GM19467 (cell line): ENCODE data around the gene SCAMP2.

Experiments
- ATAC-seq: cut with Tn5 transposase; IDR thresholded peaks from one replicate; pipeline ENCODE4 v1.9.1; 2021; ENCODE audit warnings: mild to moderate bottlenecking, moderate library complexity; ENCODE audit not compliant: unreplicated experiment

Gene SCAMP2

DNA sequence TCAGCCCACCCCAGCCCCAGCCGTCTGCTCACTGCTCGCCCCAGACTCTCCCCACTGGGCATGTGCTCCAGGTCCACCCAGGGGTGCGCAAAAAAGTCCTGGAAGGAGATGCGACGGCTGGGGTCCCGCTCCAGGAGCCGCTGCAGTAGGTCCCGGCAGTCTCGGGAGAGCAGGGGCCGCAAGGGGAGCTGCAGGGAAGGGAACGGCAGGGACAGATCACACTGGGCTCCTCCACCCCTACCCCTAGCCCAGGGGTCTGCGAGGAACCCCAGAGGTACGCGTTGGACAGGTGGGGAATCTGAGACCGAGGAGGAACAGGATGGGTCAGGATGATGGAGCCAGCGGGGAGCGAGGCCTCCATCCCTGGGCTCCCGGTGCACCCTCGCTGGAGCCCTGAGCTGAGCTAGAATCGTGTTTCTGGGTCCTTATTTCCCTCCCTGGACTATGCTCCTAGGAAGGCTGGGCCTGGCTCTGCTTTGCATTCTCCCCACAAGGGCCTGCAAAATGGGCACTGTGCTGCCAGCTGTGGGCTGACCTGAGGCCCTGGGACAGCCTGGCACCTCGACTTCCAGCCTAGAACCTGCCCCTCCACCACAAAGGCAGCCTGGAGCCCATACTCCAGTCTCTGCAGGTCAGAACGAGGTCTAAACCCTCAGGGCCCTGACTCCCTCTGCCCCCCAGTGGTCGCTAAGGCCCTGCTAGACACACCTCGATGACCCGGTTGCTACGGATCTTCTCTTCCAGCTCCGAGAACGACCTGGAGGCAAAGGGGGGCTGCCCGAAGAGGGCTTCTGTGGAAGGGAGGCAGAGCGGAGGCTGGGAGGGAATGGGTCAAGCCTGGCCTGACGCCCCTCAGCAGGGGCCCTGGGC, 33.4 kb downstream of the SCAMP2 start:
- no peak for ATAC-seq

DNA sequence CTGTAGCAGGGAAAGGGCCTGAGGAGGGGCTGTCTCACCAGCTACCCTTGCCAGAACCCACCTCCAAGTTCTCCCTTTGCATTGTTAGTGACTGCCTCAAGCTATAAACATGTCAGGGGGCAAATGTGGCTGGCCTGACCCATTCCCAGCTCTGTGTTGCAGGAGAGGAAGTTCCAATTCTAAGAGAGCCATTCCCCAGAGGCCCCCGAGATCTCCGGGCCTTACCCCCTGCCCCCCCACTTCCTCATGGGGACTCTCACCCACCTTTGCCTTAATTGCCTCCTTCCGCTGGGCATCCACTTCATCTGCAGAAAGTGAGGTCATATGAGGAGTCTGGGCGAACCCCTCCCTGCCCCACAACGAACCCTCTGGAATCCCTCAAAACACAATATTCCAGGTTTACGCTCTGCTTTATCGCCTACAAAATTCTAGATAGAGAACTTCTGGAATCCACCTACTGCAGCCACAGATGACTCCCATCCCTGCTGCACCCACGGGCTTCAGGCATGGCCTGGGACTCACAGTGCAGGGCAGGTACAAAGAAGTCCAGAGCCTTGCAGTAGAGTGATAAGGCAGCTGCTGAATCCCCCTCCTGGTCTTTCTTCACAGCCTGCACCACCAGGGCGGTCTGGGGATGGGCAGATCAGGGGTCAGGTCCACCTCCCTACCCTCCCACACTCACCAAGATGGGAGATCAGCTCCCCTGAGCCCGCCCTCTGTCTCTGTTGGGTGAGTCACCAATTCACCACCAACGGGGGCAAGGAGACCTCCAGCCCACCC, 34.2 kb downstream of the SCAMP2 start:
- no peak for ATAC-seq

DNA sequence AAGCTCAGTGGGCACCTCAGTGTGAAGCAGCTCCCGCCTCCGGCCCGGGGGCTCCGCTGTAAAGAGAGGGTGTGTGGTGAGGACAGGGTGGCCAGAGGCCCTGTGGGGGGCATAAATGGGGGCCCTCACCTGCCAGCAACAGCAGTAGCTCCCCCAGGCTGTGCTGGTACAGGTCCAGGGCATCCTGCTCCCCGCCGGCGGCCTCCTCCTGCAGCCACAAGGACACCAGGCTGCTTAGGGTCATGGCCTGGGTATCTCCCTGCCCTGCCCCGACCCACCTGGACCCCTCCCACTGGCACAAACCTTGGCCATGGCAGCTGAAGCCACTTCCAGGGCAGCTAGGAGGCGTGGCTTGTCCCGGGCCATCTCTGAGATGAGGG, 35.0 kb downstream of the SCAMP2 start:
- no peak for ATAC-seq

DNA sequence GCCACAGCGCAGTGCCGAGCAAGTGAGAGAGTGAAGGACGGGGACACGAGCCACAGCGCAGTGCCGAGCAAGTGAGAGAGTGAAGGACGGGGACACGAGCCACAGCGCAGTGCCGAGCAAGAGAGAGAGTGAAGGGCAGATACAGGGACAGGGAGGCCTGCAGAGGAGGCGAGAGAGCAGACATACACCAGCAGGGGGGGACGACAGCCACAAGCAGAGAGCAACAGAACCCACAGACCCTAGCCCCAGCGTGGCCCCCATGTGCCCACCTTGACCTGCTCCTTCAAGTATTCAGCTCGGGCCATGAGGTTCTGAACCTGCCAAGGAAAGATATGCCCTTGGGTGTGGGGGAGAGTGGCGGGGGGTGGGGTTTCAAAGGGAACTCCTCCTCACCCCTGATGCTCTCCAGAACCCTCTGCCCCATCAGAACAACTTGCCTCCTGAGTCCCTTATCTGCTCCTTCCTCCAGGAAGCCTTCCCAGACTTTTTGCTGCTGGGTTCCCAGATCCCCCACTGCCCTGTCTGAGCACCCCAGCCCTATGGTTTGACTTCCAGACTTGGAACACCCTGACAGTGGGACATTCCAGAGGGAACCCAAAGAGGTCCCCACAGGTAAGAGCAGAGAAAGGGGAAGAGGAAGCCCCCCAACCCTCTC, 35.6 kb downstream of the SCAMP2 start:
- no peak for ATAC-seq

DNA sequence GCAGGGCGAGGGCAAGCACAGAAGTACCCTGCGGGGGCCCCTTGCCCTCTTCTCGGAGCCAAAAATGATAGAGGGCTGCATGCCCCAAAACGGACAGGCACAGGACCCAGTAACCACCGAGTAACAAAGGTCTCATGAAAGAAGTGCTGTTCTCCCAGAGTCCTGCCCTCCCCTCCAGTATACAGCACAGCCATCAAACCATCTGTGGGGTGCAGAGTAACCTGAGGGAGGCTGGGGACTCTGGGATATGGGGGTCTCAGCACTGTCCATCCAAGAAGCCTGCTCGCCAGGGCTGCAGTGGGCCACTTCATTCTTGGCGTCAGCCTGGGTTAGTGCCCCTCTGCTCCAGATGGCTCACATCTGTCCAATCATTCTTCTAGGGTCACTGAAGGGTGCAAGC, 36.3 kb downstream of the SCAMP2 start:
- ATAC-seq = no peak

DNA sequence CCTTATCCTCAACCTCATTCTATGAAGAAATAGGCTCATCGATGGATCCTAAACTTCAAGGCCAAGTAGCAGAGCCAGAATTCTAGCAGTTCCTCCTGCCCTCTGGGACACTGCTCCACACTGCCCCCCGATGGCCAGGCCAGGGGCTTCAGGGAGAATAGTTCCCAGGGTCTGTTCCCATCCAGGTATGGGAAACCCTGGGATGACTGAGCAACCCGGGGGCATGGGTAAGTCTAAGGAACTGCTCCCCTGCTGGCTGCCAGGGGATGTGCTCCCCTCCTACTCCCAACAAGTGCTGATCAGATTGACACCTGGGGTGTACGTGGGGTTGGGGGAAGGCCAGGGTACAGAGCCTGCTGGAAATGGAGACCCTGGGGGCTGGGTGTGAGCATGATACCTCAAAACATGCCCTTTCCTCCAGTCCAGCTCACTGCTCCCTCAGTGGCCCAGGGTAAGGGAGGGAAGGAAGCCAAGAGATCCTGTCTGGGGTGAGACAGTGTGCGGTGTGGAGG, 37.8 kb downstream of the SCAMP2 start:
- ATAC-seq = no peak

DNA sequence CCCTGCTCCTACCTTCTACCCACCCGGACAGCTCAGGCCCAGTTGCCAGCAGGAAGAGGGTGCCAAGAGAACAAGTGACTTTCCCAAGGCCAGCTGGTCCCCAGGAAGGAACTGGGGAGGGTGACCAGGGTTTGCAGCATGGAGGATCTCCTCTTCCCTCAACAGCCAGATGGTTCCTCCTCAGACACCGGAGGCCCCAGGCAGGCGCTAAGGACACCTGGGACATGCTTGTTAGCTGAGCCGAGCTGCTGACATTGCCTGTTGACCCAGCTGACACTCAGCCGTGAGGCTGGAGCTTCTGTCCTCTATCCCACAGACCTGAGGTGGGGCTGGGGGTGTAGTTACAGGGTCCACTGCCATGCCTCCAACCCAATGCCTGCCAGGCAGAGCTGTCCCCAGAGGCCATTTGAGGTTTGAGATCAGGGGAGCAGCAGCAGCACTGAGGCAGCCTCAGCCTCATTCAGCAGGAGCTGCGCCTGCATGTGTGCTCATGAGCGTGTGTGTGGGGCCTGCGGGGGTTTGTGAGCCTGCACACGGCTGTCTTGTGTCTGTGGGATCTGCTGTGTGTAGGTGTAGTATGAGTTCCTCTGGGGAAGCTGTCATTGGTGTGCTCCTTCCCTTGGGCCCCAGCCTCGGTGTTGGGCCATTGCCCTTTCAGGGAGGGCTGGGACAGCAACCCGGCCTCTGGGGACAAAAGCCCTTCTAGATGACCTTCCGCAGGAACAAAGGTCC, 39.6 kb downstream of the SCAMP2 start:
- no peak for ATAC-seq

DNA sequence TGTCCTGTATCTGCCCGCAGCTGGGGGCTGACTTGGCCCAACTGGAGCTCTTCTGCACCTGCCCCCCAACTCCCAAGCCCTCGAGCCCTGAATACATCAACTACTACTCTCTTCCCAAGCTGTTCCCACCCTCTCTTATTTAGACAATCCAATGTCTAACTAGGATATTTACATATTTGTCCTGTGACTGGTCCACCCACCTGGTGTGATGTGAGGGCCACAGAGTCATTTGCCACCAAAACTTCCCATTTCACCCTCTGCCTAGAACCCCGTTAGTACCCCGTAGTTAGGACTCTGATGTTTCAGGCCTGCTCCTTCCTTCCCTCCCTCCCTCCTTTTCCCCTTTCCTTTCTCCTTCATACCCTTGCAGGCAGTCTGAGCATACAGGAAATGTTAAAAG, 40.3 kb downstream of the SCAMP2 start:
- ATAC-seq = no peak

DNA sequence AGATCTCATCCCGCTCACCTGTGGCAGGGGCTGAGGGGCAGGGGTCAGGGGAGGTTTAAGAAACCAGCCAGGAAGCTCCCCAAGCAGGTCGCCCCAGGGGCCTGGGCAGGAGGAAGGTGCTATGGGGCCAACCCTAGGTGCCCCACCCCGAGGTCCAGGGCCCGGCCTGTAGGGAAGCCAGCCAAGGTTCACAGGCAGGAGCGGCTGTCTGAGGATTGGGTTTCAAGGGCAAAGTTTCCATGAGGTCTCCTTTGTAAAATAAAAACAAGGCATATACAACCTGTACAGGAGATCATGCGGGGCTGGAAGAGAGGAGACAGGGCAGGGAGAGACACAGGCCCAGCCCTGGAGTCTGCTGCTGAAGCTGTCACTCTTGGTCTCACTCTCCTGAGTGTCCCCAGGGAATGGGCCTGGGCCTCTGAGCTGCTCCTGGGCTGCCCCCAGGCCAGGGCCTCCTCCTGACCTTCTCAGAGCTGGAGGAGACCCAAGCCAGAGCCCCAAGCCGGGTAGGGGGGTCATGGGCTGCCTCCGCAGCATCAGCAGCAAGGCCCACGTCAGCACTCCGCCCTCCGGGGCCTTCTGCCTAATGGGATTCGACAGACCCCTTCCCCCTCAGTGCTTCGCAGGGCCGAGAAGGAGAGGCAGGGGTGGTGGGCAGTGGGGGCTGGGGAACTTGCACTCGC, 41.2 kb downstream of the SCAMP2 start:
- no peak for ATAC-seq

DNA sequence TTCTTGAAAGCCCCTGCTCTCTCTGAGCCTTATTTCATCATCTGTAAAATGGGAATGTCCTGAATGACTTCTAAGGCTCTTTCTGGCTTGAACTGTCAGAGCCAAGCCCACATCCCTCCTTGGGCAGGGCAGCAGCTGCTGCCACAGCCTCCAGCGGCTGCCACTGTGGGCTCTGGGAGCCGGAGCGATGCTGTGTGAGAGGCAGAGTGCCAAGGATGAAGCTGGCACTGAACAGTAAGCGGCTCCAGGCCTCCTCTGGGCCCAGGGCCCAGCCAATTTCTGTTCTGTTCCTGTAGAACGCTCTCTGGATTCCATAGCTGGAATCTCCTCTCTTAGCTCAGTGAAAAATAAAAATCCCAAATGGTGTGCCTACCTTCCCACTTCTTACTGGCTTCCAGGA, 42.3 kb downstream of the SCAMP2 start:
- no peak for ATAC-seq

DNA sequence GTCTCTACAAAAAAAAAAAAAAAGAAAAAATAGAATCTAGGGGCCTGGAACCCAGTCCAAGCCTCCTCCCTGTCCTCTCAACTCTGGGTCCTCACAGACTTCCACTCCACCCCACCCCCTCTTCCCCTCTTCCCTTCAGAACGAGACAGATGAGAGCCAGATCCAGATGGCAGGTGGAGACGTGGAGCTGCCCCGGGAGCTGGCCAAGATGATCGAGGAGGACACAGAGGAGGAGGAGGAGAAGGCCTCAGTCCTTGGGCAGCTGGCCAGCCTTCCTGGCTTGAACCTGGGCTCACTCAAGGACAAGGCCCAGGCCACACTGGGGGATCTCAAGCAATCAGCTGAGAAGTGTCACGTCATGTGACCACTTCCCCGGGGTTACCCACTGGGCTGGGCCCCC, 43.2 kb downstream of the SCAMP2 start:
- ATAC-seq = no peak

DNA sequence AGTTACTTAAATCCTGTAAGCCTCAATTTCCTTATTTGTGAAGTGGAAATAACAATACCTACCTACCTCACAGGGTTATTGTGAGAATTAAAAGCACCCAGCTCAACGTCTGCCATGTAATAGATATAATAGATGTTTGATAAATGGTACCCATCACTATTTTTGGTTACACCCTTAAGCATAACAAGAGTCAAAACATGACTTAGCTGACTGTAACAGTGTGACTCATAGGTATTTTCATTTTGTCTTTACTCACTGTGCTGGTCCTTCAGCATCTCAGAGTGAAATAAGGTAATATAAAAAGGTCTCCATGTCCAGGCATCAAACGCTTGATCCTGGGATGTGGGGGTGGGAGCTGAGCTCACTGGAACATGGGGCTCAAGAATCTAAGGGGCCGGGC, 43.7 kb downstream of the SCAMP2 start:
- ATAC-seq = no peak

DNA sequence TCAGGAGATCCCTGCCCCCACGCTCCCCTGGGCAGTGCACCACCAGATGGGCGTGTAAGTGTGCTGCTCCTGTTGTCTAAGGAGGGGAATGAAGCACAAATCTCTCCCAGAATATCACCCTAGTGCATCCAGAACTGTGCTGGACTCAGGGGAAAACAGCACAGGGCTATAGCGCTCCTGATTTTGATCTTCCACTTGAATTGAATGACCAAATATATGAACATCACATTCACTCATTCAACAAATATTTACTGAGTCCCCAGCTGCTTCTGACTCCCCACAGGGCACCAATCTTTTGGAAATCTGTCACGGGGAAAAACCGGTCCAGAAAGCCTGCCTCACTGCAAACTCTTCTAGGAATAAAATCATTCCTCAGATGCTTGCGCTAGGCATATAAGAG, 44.3 kb downstream of the SCAMP2 start:
- no peak for ATAC-seq

DNA sequence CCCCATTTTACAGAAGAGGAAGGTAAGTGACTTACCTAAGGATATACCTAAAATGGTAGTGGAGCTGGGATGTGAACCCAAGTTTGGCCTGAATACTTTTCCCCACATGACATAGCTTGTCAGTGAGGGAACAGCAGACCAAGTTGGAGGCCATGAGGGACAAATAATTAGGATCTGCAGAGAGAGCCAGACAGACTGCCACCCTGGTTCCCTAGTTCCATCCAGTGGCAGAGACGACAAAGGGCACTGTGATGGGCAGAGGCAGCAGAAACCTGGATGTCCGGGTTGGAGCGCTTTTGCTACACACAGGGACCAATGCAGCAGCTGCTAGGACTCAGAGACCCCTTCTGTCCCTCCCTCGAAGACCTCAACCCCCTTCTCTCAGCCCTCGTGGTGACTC, 45.6 kb downstream of the SCAMP2 start:
- no peak for ATAC-seq

DNA sequence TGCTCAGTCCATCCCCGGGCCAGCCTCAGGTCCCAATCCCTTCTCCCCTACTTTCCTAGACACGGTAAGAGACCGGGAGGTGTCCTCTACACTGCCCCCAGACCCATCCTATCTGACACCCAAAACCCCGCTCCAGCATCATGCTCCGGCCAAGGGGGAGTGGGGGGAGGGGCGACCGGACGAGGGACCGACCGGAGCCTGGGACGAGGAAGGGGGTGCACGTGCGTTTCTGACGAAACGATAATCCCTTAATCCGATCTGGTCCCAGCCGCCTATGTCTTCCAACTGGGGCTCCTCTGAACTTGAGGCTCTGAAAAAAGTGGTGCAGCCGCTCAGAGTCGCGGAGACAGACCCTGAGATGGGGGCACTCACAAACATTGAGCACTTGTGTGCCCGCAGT, 46.2 kb downstream of the SCAMP2 start:
- ATAC-seq = no peak

DNA sequence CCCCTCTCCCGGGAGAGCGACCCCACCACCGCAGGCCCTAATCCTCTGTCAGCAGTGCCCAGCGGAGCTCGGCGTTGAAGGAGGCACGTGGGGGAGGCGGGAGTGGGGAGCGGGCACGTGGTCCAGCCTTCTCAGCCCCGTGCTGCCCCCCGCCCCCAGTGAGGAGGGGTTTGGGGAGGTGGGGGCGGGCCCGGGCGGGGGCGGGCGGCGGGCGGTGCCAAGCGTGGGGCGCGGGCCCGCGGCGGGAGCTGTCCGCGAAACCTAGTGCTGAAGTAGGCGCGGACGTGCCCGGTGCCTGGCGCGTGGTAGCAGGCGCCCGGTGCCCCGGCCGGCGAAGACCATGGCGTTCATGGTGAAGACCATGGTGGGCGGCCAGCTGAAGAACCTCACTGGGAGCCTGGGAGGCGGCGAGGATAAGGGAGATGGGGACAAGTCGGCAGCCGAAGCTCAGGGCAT, 46.8 kb downstream of the SCAMP2 start, which contains the start of gene CPLX3:
Gene CPLX3 (plus strand): TSS at position 264 of the 456 bp plus-strand sequence. CDS start 77 bp downstream, at position 341.
- ATAC-seq = no peak

DNA sequence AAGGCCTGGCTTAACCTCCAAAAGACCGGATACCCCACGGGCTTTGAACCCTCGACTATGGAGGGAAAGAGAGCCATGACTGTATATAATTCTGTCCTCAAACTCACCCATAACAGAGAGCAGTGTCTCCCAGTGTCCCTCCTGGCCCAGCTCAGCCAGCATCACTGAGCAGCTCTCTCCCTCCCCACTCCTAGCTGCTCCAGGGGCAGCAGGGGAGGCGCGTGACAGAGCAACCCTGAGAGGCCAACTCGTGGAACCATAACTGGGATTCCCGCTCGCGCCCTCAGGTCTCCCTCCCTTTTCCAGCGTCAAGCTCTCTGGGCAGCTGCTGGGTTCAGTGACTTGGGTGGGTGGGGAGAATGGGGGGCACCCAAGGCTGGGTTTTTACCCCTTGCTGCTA, 47.3 kb downstream of the SCAMP2 start:
- ATAC-seq = no peak

DNA sequence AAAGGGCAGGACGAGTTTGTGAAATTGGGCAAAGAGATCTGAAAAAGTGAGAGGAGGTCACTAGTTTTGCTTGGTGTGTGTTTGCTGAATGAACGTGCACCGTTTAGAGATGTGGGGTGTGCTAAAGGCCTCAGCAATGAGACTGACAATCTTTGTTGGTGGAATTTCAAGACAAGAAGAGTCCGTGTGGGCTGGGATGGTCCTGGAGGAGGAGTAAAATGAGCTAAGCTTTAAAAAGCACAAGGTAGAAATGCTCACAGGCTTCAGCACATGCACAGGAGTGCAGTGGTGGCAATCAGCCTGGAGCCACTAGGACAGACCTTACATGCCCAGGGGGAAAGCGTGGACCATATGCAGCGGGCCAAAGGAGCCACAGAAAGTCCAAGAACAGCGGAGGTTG, 48.2 kb downstream of the SCAMP2 start:
- no peak for ATAC-seq

DNA sequence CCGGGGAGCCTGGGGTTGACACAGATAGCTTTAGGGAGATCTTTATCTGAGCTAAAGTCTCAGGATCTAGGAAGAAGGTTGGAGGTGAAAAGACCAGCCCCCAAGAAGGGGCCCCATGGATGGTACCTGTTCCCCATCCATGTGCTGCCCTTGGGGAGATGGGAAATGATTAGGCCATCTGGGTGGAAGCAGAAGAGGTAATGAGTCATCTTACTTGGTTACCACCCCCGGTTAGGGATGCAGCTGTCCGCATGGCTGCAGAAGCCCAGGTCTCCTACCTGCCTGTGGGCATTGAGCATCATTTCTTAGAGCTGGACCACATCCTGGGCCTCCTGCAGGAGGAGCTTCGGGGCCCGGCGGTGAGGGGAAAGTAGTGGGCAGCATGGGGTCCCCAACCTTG, 49.8 kb downstream of the SCAMP2 start:
- ATAC-seq = no peak

DNA sequence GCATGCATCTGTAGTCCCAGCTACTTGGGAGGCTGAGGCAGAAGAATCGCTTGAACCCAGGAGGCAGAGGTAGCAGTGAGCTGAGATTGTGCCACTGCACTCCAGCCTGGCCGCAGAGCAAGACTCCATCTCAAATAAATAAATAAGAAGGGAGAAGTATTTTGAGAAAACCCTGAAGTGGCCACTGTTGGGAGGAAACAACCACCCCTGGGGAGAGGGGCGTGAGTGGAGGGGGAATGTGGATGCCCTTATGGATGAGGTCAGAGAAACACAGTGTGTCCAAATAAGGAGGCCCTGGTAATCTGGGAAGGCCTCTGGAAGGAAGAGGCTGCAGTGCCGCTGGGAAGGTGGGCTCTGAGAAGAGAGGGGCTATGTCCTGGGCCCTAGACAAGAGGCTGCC, 50.9 kb downstream of the SCAMP2 start:
- no peak for ATAC-seq
